Type B pancreatic cell (in vitro differentiated cells): Measurements from ENCODE around the gene ARHGAP42. TPM values are rescaled to one million over a fixed set of nuclear protein-coding genes. Genes with fewer than 3 reads are reported as not detected.

ENCODE experiments used
- DNase-seq: peaks from one replicate; pipeline ENCODE4 v3.0.0; 2021; ENCODE audit warnings: mixed read lengths; ENCODE audit not compliant: unreplicated experiment; ENCODE audit errors: extremely low spot score
- H3K27ac Mint-ChIP-seq: 2 replicates; pipeline ENCODE4 v1.8.0; 2021; ENCODE audit warnings: mild to moderate bottlenecking, mixed read lengths
- H3K27me3 Mint-ChIP-seq: 2 replicates; pipeline ENCODE4 v1.8.0; 2021; ENCODE audit warnings: mixed read lengths
- H3K36me3 Mint-ChIP-seq: 2 replicates; pipeline ENCODE4 v1.8.0; 2021; ENCODE audit warnings: mixed read lengths
- H3K4me1 Mint-ChIP-seq: one replicate; pipeline ENCODE4 v1.8.0; 2021; ENCODE audit warnings: mixed read lengths; ENCODE audit not compliant: unreplicated experiment
- H3K4me3 Mint-ChIP-seq: 2 replicates; pipeline ENCODE4 v1.8.0; 2021; ENCODE audit warnings: mild to moderate bottlenecking, mixed read lengths
- H3K9me3 Mint-ChIP-seq: 2 replicates; pipeline ENCODE4 v1.8.0; 2021; ENCODE audit warnings: mixed read lengths
- CTCF ChIP-seq: fragments of 200-600 bp; sonication (generic); conservative IDR thresholded peaks from 2 replicates; pipeline ENCODE4 v1.5.0; 2021; ENCODE audit warnings: antibody characterized with exemption, mild to moderate bottlenecking
- total RNA-seq: library from RNA; stranded (reverse); gene quantifications from 2 replicates; pipeline ENCODE4 v1.2.1, GENCODE V29; 2021; ENCODE audit warnings: low replicate concordance

The ARHGAP42 gene
- total RNA-seq, 1 donor from 2014 or later = 22.6 TPM

GRCh38 chr11:100774859-100775258, 87.8 kb downstream of the ARHGAP42 start:
- Mint-ChIP-seq H3K36me3 (peaks cover 14% of the 10 kb centered on the region), H3K27me3 (no peaks in the 10 kb centered on the region), H3K4me1 (peaks cover 24% of the 10 kb centered on the region), H3K4me3 (no peak overlapping the region), H3K9me3 (no peaks in the 10 kb centered on the region), H3K27ac (peak overlapping the region; percentile 94)
- TF ChIP-seq CTCF = no peak
- DNase-seq = no peak

- Mint-ChIP-seq H3K36me3 (peaks cover 14% of the 10 kb centered on the region), H3K4me3 (peak overlapping the region; percentile 52), H3K27ac (peak overlapping the region; percentile 94), H3K4me1 (peaks cover 24% of the 10 kb centered on the region), H3K9me3 (no peaks in the 10 kb centered on the region), H3K27me3 (no peaks in the 10 kb centered on the region)
- TF ChIP-seq CTCF = no peak
- no peak for DNase-seq
Measured at GRCh38 chr11:100776212-100776896, 89.3 kb downstream of the ARHGAP42 start.

- H3K27ac Mint-ChIP-seq = peak overlapping the region; percentile 94
- DNase-seq = no peak
- H3K4me3 Mint-ChIP-seq = peak overlapping the region; percentile 44
Measured at GRCh38 chr11:100777103-100777502, 90.0 kb downstream of the ARHGAP42 start.

GRCh38 chr11:100777736-100778135, 90.6 kb downstream of the ARHGAP42 start:
- Mint-ChIP-seq H3K4me3 (no peak overlapping the region), H3K36me3 (peaks cover 10% of the 10 kb centered on the region), H3K27me3 (no peaks in the 10 kb centered on the region), H3K9me3 (no peaks in the 10 kb centered on the region), H3K27ac (peak overlapping the region; percentile 50), H3K4me1 (peaks cover 24% of the 10 kb centered on the region)
- no peak for TF ChIP-seq CTCF
- DNase-seq = no peak

More at GRCh38 chr11:100777103-100777502, 90.0 kb downstream of the ARHGAP42 start:
- H3K27me3 Mint-ChIP-seq = no peaks in the 10 kb centered on the region
- peaks cover 10% of the 10 kb centered on the region for H3K36me3 Mint-ChIP-seq
- no peak for TF ChIP-seq CTCF
- peaks cover 24% of the 10 kb centered on the region for H3K4me1 Mint-ChIP-seq
- no peaks in the 10 kb centered on the region for H3K9me3 Mint-ChIP-seq

GRCh38 chr11:100778166-100778785, 91.2 kb downstream of the ARHGAP42 start:
- H3K27me3 Mint-ChIP-seq = no peaks in the 10 kb centered on the region
- H3K36me3 Mint-ChIP-seq = peaks cover 10% of the 10 kb centered on the region
- no peaks in the 10 kb centered on the region for H3K9me3 Mint-ChIP-seq
- peak overlapping the region; percentile 50 for H3K27ac Mint-ChIP-seq
- DNase-seq = no peak
- TF ChIP-seq CTCF = no peak
- H3K4me1 Mint-ChIP-seq = peaks cover 24% of the 10 kb centered on the region
- H3K4me3 Mint-ChIP-seq = no peak overlapping the region
